Dermis microvascular lymphatic vessel endothelial cell (primary cell): ENCODE results near the gene MUCL3. TPM values are rescaled to one million over a fixed set of nuclear protein-coding genes. Genes with fewer than 3 reads are reported as not detected.
"Not testable (repeated sequence)": the region's sequence is repeated elsewhere in the genome, so short reads cannot be mapped to it uniquely, and the experiment has no call there.

Source experiments
- DNase-seq, 2 donors: peaks; one replicate each; pipeline versions ENCODE4 v3.0.0 to v3.0.0-alpha.2; 2010; ENCODE audit warnings: low read depth in 2 of 2
- total RNA-seq: library from RNA; depleted of rRNA; stranded (reverse); fragments of >200 nt; gene quantifications from 2 replicates; pipeline ENCODE4 v1.2.1, GENCODE V29; 2014

MUCL3 gene
- total RNA-seq, 1 donor from 2014 or later, result not detected

DNA sequence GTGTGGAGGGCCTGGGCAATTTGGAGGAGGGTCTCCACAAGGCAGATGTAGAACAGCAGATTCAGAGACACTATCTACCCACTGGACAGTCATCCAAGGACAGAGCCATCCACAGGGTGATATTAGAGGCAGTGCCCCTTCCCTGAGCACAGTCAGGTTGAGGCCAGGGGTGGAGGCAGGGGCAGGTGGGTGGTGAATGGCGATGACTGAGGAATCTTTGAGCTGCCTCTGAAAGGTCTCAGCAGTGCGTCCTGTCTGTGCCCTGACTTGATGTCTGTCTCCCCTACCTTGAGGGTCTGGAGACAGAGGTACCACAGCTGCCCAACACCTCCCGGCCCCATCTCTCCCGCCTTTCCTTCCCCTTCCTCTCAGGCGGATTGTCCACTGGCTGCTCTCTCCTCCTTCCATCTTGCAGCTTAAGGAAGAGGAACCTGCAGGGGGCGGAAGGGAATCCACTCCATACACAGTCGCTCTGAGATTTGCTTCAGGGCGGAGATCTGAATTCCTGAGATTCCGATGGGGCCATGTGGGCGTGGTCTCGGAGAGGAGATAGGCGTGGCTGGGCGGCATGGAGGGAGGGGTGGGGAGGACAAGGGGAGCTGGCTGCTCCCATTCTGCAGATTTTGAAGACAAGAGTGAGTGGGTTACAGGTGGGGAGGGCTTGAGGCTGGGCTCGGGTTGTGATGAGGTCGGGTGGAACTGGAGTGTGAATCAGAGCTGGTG lies 1.7 kb downstream of the MUCL3 start:
- DNase-seq, result peak in 1 of 2 donors; percentile 50

DNA sequence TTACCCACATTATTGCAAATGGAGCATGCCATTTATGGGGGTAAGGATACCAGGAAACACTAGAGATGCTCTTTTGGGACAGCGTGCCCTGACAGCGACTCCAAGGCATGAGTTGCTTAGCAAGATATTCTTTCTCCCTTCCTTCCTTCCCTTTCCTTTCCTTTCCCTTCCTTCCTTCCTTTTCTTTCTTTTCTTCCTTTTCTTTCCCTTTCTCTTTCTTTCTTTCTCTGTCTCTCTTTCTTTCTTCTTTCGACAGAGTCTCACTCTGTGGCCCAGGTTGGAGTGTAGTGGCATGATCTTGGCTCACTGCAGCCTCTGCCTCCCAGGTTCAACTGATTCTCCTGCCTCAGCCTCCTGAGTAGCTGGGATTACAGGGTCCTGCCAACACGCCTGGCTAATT lies 3.3 kb downstream of the MUCL3 start:
- no peak for DNase-seq

GRCh38 chr6:30945281-30945680 lies 4.5 kb downstream of the MUCL3 start:
- no peak for DNase-seq

GRCh38 chr6:30947231-30947630 lies 6.5 kb downstream of the MUCL3 start:
- no peak for DNase-seq

DNA sequence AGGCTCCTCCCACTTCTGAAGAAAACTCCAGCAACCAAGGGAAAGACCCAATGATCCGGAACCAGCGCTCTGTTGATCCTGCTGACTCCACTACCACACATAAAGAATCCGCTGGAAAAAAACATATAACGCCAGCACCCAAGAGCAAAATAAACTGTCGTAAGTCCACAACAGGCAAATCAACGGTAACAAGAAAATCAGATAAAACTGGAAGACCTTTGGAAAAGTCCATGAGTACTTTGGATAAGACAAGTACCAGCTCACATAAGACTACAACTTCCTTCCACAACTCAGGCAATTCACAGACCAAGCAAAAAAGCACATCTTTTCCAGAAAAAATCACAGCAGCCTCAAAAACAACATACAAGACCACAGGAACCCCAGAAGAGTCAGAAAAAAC lies 8.0 kb downstream of the MUCL3 start:
- DNase-seq, result no peak

DNA sequence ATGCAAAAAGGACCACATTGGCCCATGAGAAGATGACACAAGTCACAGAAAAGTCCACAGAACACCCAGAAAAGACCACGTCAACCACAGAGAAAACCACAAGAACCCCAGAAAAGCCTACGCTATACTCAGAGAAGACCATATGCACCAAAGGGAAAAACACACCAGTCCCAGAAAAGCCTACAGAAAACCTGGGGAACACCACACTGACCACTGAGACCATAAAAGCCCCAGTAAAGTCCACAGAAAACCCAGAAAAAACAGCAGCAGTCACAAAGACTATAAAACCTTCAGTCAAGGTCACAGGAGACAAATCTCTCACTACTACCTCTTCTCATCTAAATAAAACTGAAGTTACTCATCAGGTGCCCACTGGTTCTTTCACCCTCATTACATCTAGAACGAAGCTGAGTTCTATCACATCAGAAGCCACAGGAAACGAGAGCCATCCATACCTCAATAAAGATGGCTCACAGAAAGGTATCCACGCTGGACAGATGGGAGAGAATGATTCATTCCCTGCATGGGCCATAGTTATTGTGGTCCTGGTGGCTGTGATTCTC lies 11.2 kb downstream of the MUCL3 start:
- no peak for DNase-seq

DNA sequence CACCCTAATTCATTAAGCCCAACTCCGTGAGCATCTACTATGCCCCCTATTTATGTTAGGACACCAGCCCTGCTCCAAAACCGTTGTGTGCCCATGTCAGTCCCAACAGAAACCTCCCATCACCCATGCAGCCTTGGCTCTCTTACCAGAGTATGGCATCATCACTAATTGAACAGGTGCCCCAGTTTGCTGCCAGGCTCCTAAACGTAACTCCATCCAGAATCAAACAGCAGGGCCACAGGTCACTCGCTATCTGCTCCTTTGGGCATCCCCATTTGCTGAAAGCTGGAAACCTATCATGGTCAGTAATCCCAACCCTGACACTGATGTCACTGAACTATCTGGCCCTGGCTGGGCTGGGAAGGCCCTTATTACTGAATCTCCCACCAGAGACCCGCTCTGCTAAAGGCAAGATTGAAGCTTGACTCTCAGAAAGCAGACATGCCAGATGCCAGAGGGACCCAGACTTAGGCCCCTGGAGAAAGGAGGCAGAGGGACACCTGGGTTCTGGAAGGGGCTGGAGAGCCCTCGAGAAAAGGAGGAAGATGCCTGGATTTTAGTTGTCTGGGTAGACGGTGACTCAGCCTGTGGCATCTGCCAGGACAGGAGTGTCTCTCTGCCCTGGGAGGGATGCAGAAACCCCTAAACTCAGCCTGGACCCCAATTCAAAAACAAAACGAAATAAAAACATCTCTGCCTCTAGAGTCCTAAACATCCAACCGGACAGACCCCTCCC lies 14.0 kb downstream of the MUCL3 start:
- DNase-seq, result no peak

DNA sequence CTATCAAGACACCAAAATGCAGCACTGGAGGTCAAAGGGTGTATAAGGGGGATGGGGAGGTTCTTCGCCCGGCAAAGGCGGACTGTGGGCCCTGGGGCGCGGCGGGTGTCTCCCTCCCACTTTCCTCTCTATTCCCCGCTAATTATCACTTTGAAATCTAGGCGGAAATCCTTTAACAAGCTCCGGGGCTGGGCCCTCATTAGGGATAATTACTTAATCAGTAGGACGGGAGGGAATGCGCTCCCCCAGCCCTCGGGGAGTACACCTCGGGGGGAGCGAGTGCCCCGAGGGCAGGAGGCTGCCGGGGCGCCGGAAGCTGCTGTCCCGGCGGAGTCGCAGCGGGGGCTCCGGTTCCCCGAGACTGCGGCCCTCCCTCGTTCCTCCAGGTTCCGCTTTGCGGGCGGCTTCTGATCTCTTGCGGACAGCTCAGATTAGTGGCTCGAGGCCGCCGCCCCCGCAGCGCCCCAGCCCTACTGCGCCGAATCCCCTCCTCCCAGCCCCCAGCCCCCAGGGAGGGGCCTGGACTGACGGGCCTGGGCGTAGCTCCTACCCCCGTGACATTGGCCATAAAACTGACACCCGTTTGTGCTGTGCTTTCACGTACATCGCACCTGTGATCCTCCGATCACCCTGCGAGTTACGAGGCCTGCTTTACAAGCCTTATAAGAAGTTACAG lies 14.7 kb downstream of the MUCL3 start:
- peak in 1 of 2 donors; percentile 11 for DNase-seq

GRCh38 chr6:30957716-30958115 lies 16.9 kb downstream of the MUCL3 start:
- no peak for DNase-seq

GRCh38 chr6:30960907-30961673 lies 20.3 kb downstream of the MUCL3 start:
- no peak for DNase-seq

DNA sequence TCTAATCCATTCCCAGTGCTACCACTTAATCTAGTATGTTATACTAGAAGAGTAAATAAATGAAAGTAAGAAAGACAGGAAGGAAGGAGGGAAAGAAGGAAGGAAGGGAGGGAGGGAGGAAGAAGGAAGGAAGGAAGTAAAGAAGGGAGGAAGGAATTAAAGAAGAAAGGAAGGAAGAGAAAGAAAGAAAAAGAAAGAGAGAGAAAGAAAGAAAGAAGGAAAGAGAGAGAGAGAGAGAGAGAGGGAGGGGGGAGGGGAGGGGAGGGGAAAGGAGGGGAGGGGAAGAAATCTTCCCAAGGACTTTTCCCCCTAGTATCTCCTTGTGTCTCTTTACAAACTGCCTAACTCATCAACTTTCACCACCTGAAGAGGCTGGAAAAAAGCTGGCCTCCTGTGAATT lies 21.9 kb downstream of the MUCL3 start:
- DNase-seq, result no peak

- DNase-seq, result no peak
Measured at GRCh38 chr6:30963641-30964040, 22.9 kb downstream of the MUCL3 start.

DNA sequence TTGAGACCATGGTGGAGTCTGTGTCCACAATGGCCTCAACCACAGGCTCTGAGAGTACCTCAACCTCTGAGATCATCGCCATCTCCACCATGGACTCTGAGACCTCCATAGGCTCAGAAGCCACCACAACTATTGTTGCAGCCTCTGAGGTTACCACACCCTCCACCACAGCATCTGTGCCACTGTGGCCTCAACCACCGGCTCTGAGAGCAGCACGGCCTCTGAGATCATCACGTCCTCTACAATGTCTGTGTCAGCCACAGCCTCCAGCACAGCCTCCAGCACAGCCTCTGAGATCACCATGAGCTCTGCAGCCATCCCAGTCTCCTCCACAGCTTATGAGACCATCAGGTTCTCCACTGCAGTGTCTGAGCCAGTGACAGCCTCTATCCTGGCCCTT lies 23.3 kb downstream of the MUCL3 start:
- no peak for DNase-seq

DNA sequence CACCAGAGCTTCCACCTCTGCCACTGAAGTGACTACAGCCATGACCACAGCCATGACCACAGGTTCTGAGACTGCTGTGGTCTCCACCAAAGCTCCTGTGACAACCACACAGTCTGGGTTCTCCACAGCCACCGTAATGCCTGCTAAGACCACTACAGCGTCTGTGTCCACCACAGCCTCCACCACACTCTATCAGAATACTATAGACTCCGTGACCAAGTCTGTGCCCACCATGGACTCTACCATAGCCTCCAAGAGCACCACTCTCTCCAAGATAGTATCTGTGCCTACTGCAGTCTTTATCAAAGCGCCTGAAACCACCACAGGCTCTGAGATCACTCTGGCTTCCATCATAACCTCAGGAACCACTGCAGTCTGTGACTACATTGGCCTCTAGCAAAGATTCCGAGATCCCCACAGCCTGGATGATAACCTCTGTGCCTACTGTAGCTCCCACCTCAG lies 24.4 kb downstream of the MUCL3 start:
- no peak for DNase-seq

DNA sequence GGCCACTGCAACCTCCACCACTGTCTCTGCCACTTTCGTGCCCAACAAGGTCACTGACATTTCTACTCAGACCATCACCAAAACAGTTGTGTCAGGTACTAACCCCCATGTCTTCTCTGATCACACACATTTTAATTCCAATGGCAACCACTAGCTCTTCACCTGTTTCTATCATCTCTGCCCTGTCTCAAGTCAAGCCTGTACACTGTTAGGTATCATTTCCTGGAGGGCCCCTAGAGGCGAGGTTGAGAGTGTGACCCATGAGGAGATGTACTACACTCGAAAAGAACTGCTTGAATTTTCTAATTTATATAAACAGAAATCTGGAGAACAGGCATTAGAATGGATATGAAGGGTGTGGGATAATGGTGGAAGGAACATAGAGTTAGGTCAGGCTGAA lies 25.4 kb downstream of the MUCL3 start:
- no peak for DNase-seq

- not testable (repeated sequence) for DNase-seq
Measured at GRCh38 chr6:30969171-30969570, 28.4 kb downstream of the MUCL3 start.

- no peak for DNase-seq
Measured at GRCh38 chr6:30970946-30971345, 30.2 kb downstream of the MUCL3 start.

- DNase-seq, result no peak
Measured at GRCh38 chr6:30972816-30973215, 32.0 kb downstream of the MUCL3 start.

- DNase-seq, result no peak
Measured at GRCh38 chr6:30974490-30975252, 33.9 kb downstream of the MUCL3 start.

- no peak for DNase-seq
Measured at GRCh38 chr6:30979141-30979540, 38.4 kb downstream of the MUCL3 start.

DNA sequence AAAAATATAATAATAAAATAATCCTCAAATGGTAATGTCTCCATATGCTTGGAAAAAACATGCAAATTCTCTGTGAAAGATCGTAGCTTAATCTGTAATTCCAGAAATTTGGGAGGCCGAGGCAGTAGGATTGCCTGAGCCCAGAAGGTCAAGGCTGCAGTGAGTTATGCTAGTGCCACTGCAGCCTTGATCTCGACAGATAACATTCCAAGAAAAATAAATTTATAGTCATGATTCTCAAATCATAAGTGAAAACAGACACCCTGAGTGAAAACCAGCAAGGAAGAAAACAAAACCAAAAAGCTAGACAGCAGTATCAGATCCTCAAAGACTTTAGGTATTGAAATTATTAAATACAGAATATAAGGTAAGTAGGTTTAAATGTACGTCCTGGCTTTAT lies 38.9 kb downstream of the MUCL3 start:
- DNase-seq, result no peak
